Prostate gland (tissue), 2 donors: ENCODE measurements around the gene ITFG2. TPM values are rescaled to one million over a fixed set of nuclear protein-coding genes. Genes with fewer than 3 reads are reported as not detected.

ENCODE experiments used
- DNase-seq: peaks from one replicate; pipeline ENCODE4 v3.0.0-alpha.2; 2019; ENCODE audit warnings: low spot score
- H3K27ac ChIP-seq, 2 donors: fragments of 200-600 bp; sonication (generic); 2 replicates each; pipeline ENCODE4 v1.5.1; 2017 to 2019
- H3K27me3 ChIP-seq: fragments of 200-600 bp; sonication (generic); replicated peaks from 2 replicates; pipeline ENCODE4 v1.5.1; 2019; ENCODE audit not compliant: insufficient read depth
- H3K36me3 ChIP-seq, 2 donors: fragments of 200-600 bp; sonication (generic); 1 replicate in 1 of 2; 2 replicates in 1 of 2; pipeline versions ENCODE4 v1.5.1 to v1.8.1; 2017 to 2019
- H3K4me1 ChIP-seq: fragments of 200-600 bp; sonication (generic); replicated peaks from 2 replicates; pipeline ENCODE4 v1.5.1; 2019
- H3K4me3 ChIP-seq, 2 donors: fragments of 200-600 bp; sonication (generic); 2 replicates each; pipeline ENCODE4 v1.5.1; 2017 to 2019
- H3K9me3 ChIP-seq: fragments of 200-600 bp; sonication (generic); 2 replicates; pipeline ENCODE4 v1.5.1; 2017
- CTCF ChIP-seq, 4 experiments: fragments of 200-600 bp in 2 of 4; fragments of 450-650 bp in 2 of 4; sonication (generic) in 2 of 4; IDR thresholded peaks; 1 replicate in 3 of 4; 2 replicates in 1 of 4; pipeline ENCODE4 v1.5.1; 2016 to 2019; ENCODE audit warnings: antibody characterized with exemption in 4 of 4, mild to moderate bottlenecking in 2 of 4, moderate library complexity in 2 of 4
- POLR2A ChIP-seq: fragments of 450-650 bp; IDR thresholded peaks from one replicate; pipeline ENCODE4 v1.6.1; 2016; ENCODE audit warnings: antibody characterized with exemption, mild to moderate bottlenecking
- POLR2AphosphoS5 ChIP-seq: sonication (generic); formaldehyde crosslinking; IDR thresholded peaks from one replicate; pipeline ENCODE4 v1.6.1; 2017; ENCODE audit warnings: antibody characterized with exemption
- WGBS: methylation state at CpG from one replicate; pipeline ENCODE4 v1.1.5; 2018; 5-methylcytosine and 5-hydroxymethylcytosine counted together
- intact Hi-C: fragments of 100-400 bp; cut with DNase I; formaldehyde crosslinking; loops from one replicate; pipeline ENCODE4 v1.14.2; 2022
- total RNA-seq, 2 donors: library from RNA; depleted of rRNA; stranded (reverse); fragments of >200 nt; gene quantifications; one replicate each; pipeline ENCODE4 v1.1.0, GENCODE V29; 2016

The ITFG2 gene
- total RNA-seq, 2 donors from 2014 or later, result 41.5 to 46.5 TPM

GRCh38 chr12:2842948-2843347 is 30.5 kb downstream of the ITFG2 start:
- TF ChIP-seq POLR2A (no peak), POLR2AphosphoS5 (no peak), CTCF (IDR thresholded peaks at IDR 0.05) (no peak)
- Histone ChIP-seq H3K27ac (no peak overlapping the region), H3K27me3 (no peaks in the 10 kb centered on the region), H3K9me3 (no peaks in the 10 kb centered on the region), H3K4me3 (no peak overlapping the region), H3K36me3 (no peaks in the 10 kb centered on the region), H3K4me1 (no peaks in the 10 kb centered on the region)
- intact Hi-C loops, result no loop called here
- 84% methylated on average over 5 of the region's 5 CpGs for WGBS
- no peak for DNase-seq

DNA sequence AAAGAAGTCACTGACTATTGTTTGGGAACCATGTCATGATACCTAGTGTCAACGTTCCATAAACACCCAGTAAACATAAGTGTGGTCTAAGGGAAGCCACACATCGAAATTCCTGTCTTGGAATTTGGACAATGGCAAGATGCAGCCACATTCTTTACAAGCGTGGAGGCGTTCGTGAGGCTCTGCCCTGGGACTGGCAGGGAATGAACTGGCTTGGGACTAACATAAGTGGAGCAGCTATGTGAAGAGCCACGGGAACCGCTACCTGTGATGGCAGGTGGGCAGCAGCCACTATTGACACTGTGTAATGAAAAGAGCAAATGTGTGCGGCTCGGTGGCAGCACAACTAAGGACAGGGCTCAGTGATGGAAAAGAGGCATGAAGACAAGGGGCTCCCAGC is 32.3 kb downstream of the ITFG2 start:
- intact Hi-C loops, result no loop called here

GRCh38 chr12:2845280-2845679 is 32.8 kb downstream of the ITFG2 start:
- WGBS, result 34% methylated on average over 6 of the region's 6 CpGs
- no peak for DNase-seq
- Histone ChIP-seq H3K4me1 (no peaks in the 10 kb centered on the region), H3K36me3 (no peaks in the 10 kb centered on the region), H3K27me3 (no peaks in the 10 kb centered on the region), H3K27ac (no peak overlapping the region), H3K4me3 (no peak overlapping the region), H3K9me3 (no peaks in the 10 kb centered on the region)
- intact Hi-C loops, result no loop called here
- no peak for TF ChIP-seq CTCF (IDR thresholded peaks at IDR 0.05)
- no peak for TF ChIP-seq POLR2A
- TF ChIP-seq POLR2AphosphoS5, result no peak

More for the DNA sequence above, 32.3 kb downstream of the ITFG2 start:
- 71% methylated on average over 9 of the region's 9 CpGs for WGBS
- DNase-seq, result no peak
- Histone ChIP-seq H3K36me3 (no peaks in the 10 kb centered on the region), H3K27me3 (no peaks in the 10 kb centered on the region), H3K4me1 (no peaks in the 10 kb centered on the region), H3K4me3 (no peak overlapping the region), H3K9me3 (no peaks in the 10 kb centered on the region), H3K27ac (no peak overlapping the region)
- TF ChIP-seq POLR2AphosphoS5, result no peak
- TF ChIP-seq POLR2A, result no peak
- TF ChIP-seq CTCF (IDR thresholded peaks at IDR 0.05), result no peak

DNA sequence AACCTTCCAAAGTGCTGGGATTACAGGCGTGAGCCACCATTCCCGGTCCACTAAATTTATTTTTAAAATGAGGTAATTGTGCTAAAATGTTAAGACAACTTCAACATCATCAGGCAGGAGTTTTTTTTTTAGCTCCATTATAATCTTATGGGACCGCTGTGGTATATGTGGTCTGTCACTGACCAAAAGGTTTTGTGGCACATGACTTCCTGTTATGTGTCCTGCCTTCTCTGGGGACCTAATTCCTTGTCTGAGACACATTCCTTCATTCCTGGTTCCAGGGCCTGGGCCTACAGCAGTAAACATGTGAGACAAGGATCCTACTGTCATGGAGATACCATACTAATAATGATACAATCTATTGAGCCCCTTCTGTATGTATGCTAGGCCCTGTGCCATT is 39.5 kb downstream of the ITFG2 start:
- Histone ChIP-seq H3K27me3 (no peaks in the 10 kb centered on the region), H3K4me3 (no peak overlapping the region), H3K27ac (no peak overlapping the region), H3K4me1 (no peaks in the 10 kb centered on the region), H3K36me3 (no peaks in the 10 kb centered on the region), H3K9me3 (no peaks in the 10 kb centered on the region)
- 91% methylated on average over 3 of the region's 3 CpGs for WGBS
- DNase-seq, result no peak
- intact Hi-C loops, result loop anchor here (5.0 to 10.0 kb wide), 2 partner anchors 93 to 180 kb away; no protein-coding TSS in a partner anchor
- TF ChIP-seq POLR2AphosphoS5 (no peak), POLR2A (no peak), CTCF (IDR thresholded peaks at IDR 0.05) (no peak)

DNA sequence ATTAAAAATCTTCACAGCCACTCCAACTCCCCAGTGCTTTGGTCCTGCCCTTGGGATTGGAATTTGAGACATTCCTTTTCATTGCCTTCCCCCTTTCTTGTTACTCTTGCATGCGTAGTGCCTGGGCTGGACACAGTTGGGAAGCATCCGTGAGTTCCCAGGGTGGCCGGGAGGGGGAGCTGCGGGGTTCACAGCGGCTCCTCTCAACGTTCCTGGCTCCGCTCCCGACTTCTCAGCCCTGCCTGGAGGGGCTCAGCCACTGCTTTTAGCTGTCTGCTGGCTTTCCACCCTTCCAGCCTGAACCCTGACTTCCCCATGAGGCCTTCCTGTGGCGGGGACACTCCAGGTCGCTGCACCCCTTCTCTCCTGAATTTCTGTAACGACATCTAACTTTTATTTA is 41.2 kb downstream of the ITFG2 start:
- Histone ChIP-seq H3K4me3 (no peak overlapping the region), H3K9me3 (no peaks in the 10 kb centered on the region), H3K36me3 (no peaks in the 10 kb centered on the region), H3K27ac (no peak overlapping the region), H3K27me3 (no peaks in the 10 kb centered on the region), H3K4me1 (no peaks in the 10 kb centered on the region)
- DNase-seq, result peak; percentile 59
- TF ChIP-seq POLR2A (no peak), CTCF (IDR thresholded peaks at IDR 0.05) (peak; percentile 43 to 78 (median 58)), POLR2AphosphoS5 (peak; percentile 15)
- 15% methylated on average over 11 of the region's 11 CpGs for WGBS
- intact Hi-C loops, result loop anchor here (5.0 to 10.0 kb wide), 2 partner anchors 91 to 179 kb away; no protein-coding TSS in a partner anchor
